Neural cell (in vitro differentiated cells): ENCODE measurements around the gene FHIT.

ENCODE experiments used
- CTCF ChIP-seq: fragments of 450-650 bp; IDR thresholded peaks from 2 replicates; pipeline ENCODE4 v1.5.1; 2014; ENCODE audit warnings: antibody characterized with exemption, mild to moderate bottlenecking, moderate library complexity; ENCODE audit not compliant: poor library complexity, severe bottlenecking
- RAD21 ChIP-seq: fragments of 450-650 bp; conservative IDR thresholded peaks from 2 replicates; pipeline ENCODE4 v1.6.1; 2014; ENCODE audit warnings: antibody characterized with exemption, mild to moderate bottlenecking, moderate library complexity
- SMC3 ChIP-seq: fragments of 450-650 bp; conservative IDR thresholded peaks from 2 replicates; pipeline ENCODE4 v1.6.1; 2014; ENCODE audit warnings: antibody characterized with exemption, mild to moderate bottlenecking, moderate library complexity; ENCODE audit not compliant: poor library complexity

- TF ChIP-seq CTCF, result no peak
- no peak for TF ChIP-seq RAD21
- TF ChIP-seq SMC3, result no peak
These were observed 1064.9 kb downstream of the FHIT start for GRCh38 chr3:60186359-60186758.
